Right lobe of liver (tissue), 6 donors: ENCODE measurements around the gene LHX2. TPM values are rescaled to one million over a fixed set of nuclear protein-coding genes. Genes with fewer than 3 reads are reported as not detected.
A peak's percentile ranks its signal among the peaks of the same experiment; 100 is the strongest.

Experiments used
- ATAC-seq, 4 donors: fragments of 200-7000 bp; cut with Tn5 transposase; one replicate each; pipeline ENCODE4 v1.9.1; 2020; ENCODE audit warnings: mild to moderate bottlenecking in 4 of 4, moderate library complexity in 4 of 4
- DNase-seq, 3 donors: peaks; one replicate each; pipeline ENCODE4 v3.0.0-alpha.2; 2020
- H3K27ac ChIP-seq, 3 donors: fragments of 200-600 bp; one replicate each; pipeline ENCODE4 v1.8.0; 2022
- H3K27me3 ChIP-seq, 2 donors: fragments of 200-600 bp; one replicate each; pipeline ENCODE4 v1.8.0; 2022
- H3K36me3 ChIP-seq, 4 donors: fragments of 200-600 bp; sonication (generic) in 1 of 4; one replicate each; pipeline versions ENCODE4 v1.5.1 to v1.8.0; 2017 to 2022; ENCODE audit warnings: control low read depth in 1 of 4
- H3K4me1 ChIP-seq, 4 donors: fragments of 200-600 bp; sonication (generic) in 1 of 4; one replicate each; pipeline versions ENCODE4 v1.5.1 to v1.8.0; 2017 to 2022; ENCODE audit warnings: control low read depth in 1 of 4
- H3K4me3 ChIP-seq, 3 donors: fragments of 200-600 bp; one replicate each; pipeline ENCODE4 v1.8.0; 2022
- H3K9me3 ChIP-seq, 4 donors: fragments of 200-600 bp; sonication (generic) in 1 of 4; one replicate each; pipeline versions ENCODE4 v1.5.1 to v1.8.0; 2017 to 2022; ENCODE audit warnings: control low read depth in 1 of 4
- CTCF ChIP-seq, 4 donors: fragments of 200-600 bp in 3 of 4; fragments of 450-650 bp in 1 of 4; IDR thresholded peaks; one replicate each; pipeline versions ENCODE4 v1.5.1 to v1.8.0; 2016 to 2022; ENCODE audit warnings: antibody characterized with exemption in 4 of 4, mild to moderate bottlenecking in 2 of 4
- POLR2A ChIP-seq: fragments of 450-650 bp; IDR thresholded peaks from one replicate; pipeline ENCODE4 v1.6.1; 2017; ENCODE audit warnings: antibody characterized with exemption, mild to moderate bottlenecking
- WGBS: methylation state at CpG from one replicate; pipeline ENCODE4 v1.1.6; 2018; ENCODE audit warnings: low coverage, low lambda C conversion rate; ENCODE audit not compliant: insufficient coverage; ENCODE audit errors: missing lambda C conversion rate; 5-methylcytosine and 5-hydroxymethylcytosine counted together
- intact Hi-C, 2 donors: fragments of 100-400 bp; cut with DNase I; formaldehyde crosslinking; loops; one replicate each; pipeline versions ENCODE4 v1.11.2 to v1.14.1; 2022
- total RNA-seq, 6 experiments: library from RNA; depleted of rRNA in 2 of 6; stranded (reverse); fragments of >200 nt in 2 of 6; fragmentation: NEBNext Ultra II Directional in 3 of 6; extraction: Animal tissue kit (Norgen Biotek cat#: 25700) in 3 of 6; gene quantifications; one replicate each; pipeline versions ENCODE4 v1.1.0 to v1.2.4, GENCODE V29; 2016 to 2023
- donor health status: DM: no; HTN: yes; CAD: no.
- donor health status: DM: no; HTN: no; CAD: no.
- donor health status: DM: no; HTN: no; CAD: no.
- donor health status: DM: no; HTN: yes; CAD: no.
- donor health status: DM: no; HTN: yes; CAD: no.

Gene LHX2
- total RNA-seq, 6 experiments from 2014 or later, result 0.64 to 5.0 (median 3.0) TPM

- ATAC-seq, result no peak
- no peak overlapping the region for H3K27ac ChIP-seq
- no peaks in the 10 kb centered on the region for H3K36me3 ChIP-seq
- no peaks in the 10 kb centered on the region for H3K4me1 ChIP-seq
- H3K27me3 ChIP-seq, result peaks cover 0 to 9% of the 10 kb centered on the region in 2 donors
- intact Hi-C loops, result no loop called here
- no peak for TF ChIP-seq POLR2A
- no peak for TF ChIP-seq CTCF (IDR thresholded peaks at IDR 0.05)
- H3K4me3 ChIP-seq, result no peak overlapping the region
- no peaks in the 10 kb centered on the region for H3K9me3 ChIP-seq
- peak in 1 of 3 donors; percentile 42 for DNase-seq
- 54% methylated on average over 7 of the region's 17 CpGs for WGBS
These were observed 23.6 kb downstream of the LHX2 start for GRCh38 chr9:124035001-124035650.

GRCh38 chr9:124036578-124036977, 25.0 kb downstream of the LHX2 start:
- TF ChIP-seq POLR2A (no peak), CTCF (IDR thresholded peaks at IDR 0.05) (no peak)
- Histone ChIP-seq H3K36me3 (no peaks in the 10 kb centered on the region), H3K27ac (no peak overlapping the region), H3K4me3 (no peak overlapping the region), H3K4me1 (peaks cover 0 to 10% (median 0%) of the 10 kb centered on the region in 4 donors), H3K9me3 (no peaks in the 10 kb centered on the region), H3K27me3 (peaks cover 0 to 9% of the 10 kb centered on the region in 2 donors)
- intact Hi-C loops, result no loop called here
- ATAC-seq, result no peak
- no peak for DNase-seq
- WGBS, result no CpG with 5 or more reads among the region's 1 CpG

GRCh38 chr9:124037790-124038189, 26.2 kb downstream of the LHX2 start:
- no peaks in the 10 kb centered on the region for H3K27me3 ChIP-seq
- 57% methylated on average over 5 of the region's 6 CpGs for WGBS
- H3K9me3 ChIP-seq, result no peaks in the 10 kb centered on the region
- TF ChIP-seq CTCF (IDR thresholded peaks at IDR 0.05) (peak in 1 of 4 donors; percentile 4), POLR2A (no peak)
- H3K4me1 ChIP-seq, result peaks cover 0 to 10% (median 0%) of the 10 kb centered on the region in 4 donors
- DNase-seq (peak in 1 of 3 donors; percentile 15), ATAC-seq (no peak)
- no peaks in the 10 kb centered on the region for H3K36me3 ChIP-seq
- no peak overlapping the region for H3K4me3 ChIP-seq
- no peak overlapping the region for H3K27ac ChIP-seq
- intact Hi-C loops, result no loop called here

- Histone ChIP-seq H3K4me3 (no peak overlapping the region), H3K36me3 (no peaks in the 10 kb centered on the region), H3K27me3 (no peaks in the 10 kb centered on the region), H3K4me1 (peaks cover 0 to 10% (median 0%) of the 10 kb centered on the region in 4 donors), H3K27ac (no peak overlapping the region), H3K9me3 (no peaks in the 10 kb centered on the region)
- peak in 1 of 4 donors; percentile 34 for ATAC-seq
- peak in 1 of 3 donors; percentile 44 for DNase-seq
- intact Hi-C loops, result no loop called here
- WGBS, result 26% methylated on average over 3 of the region's 6 CpGs
- no peak for TF ChIP-seq POLR2A
- TF ChIP-seq CTCF (IDR thresholded peaks at IDR 0.05), result no peak
These were observed 26.7 kb downstream of the LHX2 start for GRCh38 chr9:124038239-124038638.
